WERI-Rb-1 (cell line): ENCODE results near the gene DSC2.
A peak's percentile ranks its signal among the peaks of the same experiment; 100 is the strongest.

Experiments used
- DNase-seq: peaks from one replicate; pipeline ENCODE4 v3.0.0-alpha.2; 2020
- H3K27ac ChIP-seq: fragments of 250-450 bp; sonication (Bioruptor Pico); 2 replicates; pipeline ENCODE4 v1.5.1; 2020; ENCODE audit warnings: mild to moderate bottlenecking, moderate library complexity
- H3K27me3 ChIP-seq: fragments of 250-450 bp; sonication (Bioruptor Pico); 2 replicates; pipeline ENCODE4 v1.5.1; 2021; ENCODE audit warnings: mild to moderate bottlenecking, low read depth, moderate library complexity; ENCODE audit not compliant: insufficient read depth, severe bottlenecking
- H3K36me3 ChIP-seq: fragments of 250-450 bp; sonication (Bioruptor Pico); 2 replicates; pipeline ENCODE4 v1.5.1; 2020; ENCODE audit warnings: mild to moderate bottlenecking, moderate library complexity
- H3K4me3 ChIP-seq: 2 replicates; pipeline ENCODE4 v1.5.1; 2011; ENCODE audit warnings: low read depth, mild to moderate bottlenecking, control low read depth, low read length
- H3K9me3 ChIP-seq: fragments of 250-450 bp; sonication (Bioruptor Pico); 2 replicates; pipeline ENCODE4 v1.5.1; 2021; ENCODE audit warnings: mild to moderate bottlenecking, moderate library complexity; ENCODE audit not compliant: severe bottlenecking
- TF ChIP-seq, protein P1 (sequence below): IDR thresholded peaks from 2 replicates; pipeline ENCODE4 v1.5.1; 2011; ENCODE audit warnings: low read depth, mild to moderate bottlenecking, control low read depth, inconsistent platforms, low read length

DSC2 gene

DNA sequence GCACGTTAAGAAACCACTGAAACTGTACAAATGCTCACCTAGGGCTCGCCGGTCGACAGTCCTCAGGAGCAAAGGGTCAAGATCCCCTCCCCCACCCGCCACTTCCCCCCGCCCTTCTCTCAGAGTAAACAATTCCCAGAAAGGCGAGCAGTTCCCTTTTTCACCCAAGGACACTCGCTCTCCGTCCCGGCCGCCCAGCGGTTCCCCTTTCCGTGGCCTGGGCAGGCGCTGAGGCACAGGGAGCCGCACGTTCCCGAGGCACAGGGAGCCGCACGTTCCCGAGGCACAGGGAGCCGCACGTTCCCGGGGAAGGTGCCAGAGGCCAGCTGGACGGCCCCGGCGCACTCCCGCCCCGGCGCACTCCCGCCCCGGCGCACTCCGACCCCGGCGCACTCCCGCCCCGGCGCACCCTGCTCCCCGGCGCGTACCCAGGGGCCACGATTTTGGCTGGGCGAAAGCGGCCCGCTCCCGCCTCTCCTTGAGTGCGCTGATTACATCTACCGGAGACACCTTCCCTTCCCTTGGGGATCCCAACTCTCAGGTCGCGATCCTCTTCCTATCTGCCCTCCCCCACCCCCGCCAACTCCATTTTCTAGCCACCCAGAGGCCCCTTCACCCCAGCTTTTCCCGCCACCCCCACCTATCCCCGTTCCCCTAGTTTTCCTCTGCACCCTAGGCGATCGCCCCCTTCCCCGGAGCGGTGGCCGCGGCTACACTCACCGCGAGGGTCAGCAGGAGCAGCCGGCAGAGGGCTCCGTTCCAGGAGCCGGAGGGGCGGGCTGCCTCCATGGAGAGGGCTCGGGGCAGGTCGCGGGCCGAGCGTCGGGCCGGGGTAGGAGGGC lies 817 bp downstream of the DSC2 start:
- Histone ChIP-seq H3K27me3 (no peaks in the 10 kb centered on the region), H3K9me3 (no peaks in the 10 kb centered on the region), H3K36me3 (peaks cover 3% of the 10 kb centered on the region; the same call in 1 of the 2 replicates), H3K27ac (peak overlapping the region; percentile 92), H3K4me3 (peak overlapping the region; percentile 87)
- TF ChIP-seq, protein P1, sequence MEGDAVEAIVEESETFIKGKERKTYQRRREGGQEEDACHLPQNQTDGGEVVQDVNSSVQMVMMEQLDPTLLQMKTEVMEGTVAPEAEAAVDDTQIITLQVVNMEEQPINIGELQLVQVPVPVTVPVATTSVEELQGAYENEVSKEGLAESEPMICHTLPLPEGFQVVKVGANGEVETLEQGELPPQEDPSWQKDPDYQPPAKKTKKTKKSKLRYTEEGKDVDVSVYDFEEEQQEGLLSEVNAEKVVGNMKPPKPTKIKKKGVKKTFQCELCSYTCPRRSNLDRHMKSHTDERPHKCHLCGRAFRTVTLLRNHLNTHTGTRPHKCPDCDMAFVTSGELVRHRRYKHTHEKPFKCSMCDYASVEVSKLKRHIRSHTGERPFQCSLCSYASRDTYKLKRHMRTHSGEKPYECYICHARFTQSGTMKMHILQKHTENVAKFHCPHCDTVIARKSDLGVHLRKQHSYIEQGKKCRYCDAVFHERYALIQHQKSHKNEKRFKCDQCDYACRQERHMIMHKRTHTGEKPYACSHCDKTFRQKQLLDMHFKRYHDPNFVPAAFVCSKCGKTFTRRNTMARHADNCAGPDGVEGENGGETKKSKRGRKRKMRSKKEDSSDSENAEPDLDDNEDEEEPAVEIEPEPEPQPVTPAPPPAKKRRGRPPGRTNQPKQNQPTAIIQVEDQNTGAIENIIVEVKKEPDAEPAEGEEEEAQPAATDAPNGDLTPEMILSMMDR = 0 out of 2 replicates have a peak, but pooled peaks have one; percentile 28
- peak; percentile 55 for DNase-seq

DNA sequence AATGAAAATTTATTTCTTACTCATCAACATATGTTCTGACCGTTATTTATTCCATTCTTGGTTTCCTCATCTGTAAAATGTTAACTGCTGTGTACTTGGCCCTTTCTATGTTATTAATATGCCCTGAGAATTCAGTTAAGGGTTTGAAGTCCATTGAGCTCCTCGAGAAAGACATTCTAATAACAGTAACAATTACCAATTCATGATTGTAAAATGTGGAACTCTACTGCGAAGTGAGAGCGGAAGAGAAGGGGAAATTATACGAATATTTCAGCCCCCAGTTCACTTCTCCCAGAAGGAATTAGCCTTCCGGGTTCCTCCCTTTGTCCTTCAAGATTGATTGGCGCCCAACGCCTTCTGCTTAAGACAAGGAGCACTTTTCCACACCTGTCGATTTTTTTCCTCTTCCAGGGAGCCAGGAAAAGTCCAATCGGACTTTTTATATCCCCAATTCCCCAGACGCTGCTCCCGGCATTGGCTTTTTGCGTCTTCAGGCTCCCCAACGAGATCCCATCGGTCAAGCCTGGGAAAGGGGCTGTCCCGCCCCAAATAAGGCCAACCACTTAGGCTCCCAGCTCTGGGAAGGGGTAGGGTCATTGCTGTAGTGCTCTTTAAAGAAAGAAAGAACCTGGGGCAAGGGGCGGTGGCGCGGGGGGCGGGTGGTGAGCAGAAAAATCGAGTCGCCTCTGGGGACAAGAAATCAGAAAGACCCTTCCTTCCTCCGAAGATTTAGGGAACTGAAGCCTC lies 1.6 kb downstream of the DSC2 start:
- H3K4me3 ChIP-seq = peak overlapping the region; percentile 87
- H3K27me3 ChIP-seq = no peaks in the 10 kb centered on the region
- TF ChIP-seq, protein P1 = no peak
- no peaks in the 10 kb centered on the region for H3K9me3 ChIP-seq
- peaks cover 3% of the 10 kb centered on the region; the same call in 1 of the 2 replicates for H3K36me3 ChIP-seq
- H3K27ac ChIP-seq = peak overlapping the region; percentile 92
- DNase-seq = peak; percentile 27

DNA sequence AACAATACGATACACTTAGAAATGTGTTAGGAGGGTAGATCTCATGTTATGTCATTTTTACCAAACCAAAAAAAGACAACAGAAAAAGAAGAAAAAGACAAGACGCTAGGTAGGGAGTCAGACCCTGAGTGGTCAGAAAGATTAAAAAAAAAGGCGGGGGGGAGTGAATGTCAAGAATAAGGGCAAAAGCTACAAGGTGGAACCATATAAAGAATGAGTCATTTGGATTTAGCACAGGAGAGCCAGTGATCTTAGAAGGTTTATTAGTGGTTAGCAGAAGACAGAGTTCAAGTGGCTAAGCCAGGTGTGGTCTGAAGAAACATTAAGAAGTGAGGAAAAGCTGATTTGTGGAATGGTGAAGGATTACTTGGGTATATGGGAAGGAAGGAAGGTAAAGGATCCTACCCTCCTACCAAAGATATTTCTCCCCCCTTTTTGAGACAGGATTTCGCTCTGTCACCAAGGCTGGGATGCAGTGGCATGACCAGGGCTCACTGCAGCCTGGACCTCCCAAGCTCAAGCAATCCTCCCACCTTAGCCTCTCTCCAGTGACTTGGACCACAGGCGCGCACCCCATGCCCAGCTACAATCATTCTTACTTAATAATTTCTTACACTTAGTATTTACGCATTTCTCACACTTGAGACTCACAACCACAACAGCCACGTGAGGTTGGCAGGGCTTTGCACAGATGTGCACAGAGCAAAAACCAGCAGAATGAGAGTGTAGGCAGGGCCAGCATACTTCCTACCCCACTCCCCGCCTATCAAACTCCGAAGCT lies 2.6 kb downstream of the DSC2 start:
- TF ChIP-seq, protein P1 = no peak
- Histone ChIP-seq H3K27ac (no peak overlapping the region), H3K4me3 (no peak overlapping the region), H3K36me3 (peaks cover 3% of the 10 kb centered on the region; the same call in 1 of the 2 replicates), H3K9me3 (no peaks in the 10 kb centered on the region), H3K27me3 (no peaks in the 10 kb centered on the region)
- no peak for DNase-seq

DNA sequence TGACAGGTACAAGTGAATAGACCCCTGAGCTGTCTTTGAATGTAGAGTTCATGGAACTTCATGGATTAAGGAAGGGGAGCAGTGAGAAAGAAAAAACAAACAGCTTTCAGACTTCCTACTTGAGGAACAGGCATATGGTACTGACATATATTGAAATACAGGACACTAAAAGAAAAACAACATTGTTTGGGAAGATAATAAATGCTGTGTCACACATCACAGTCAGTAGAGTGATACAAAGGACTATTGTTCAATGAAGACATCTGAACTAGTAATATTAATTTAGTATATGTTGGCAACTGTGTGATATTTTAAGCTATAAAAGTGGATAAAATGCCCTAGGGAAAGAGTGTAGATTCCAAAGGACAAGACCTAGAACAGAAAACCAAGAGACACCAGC lies 3.3 kb downstream of the DSC2 start:
- Histone ChIP-seq H3K36me3 (peaks cover 3% of the 10 kb centered on the region; the same call in 1 of the 2 replicates), H3K9me3 (no peaks in the 10 kb centered on the region), H3K27me3 (no peaks in the 10 kb centered on the region), H3K27ac (no peak overlapping the region), H3K4me3 (no peak overlapping the region)
- TF ChIP-seq, protein P1 = no peak
- no peak for DNase-seq

DNA sequence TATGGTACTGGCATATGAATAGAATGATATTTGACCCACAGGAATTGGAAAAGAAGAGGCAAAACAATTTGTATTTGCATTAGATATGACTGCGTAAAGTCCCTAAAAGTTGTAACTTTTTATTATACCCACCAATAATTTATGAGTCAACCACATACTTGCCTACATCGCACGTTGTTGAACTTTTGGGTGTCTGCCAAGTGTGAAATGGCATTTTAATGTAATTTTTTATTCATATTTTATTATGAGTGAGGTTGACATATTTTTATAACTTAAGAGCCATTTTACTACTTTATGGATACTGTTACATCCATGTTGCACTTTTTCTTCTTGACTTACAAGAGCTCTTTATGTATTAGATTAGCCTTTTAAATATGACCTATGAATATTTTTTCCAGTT lies 4.6 kb downstream of the DSC2 start:
- Histone ChIP-seq H3K9me3 (no peaks in the 10 kb centered on the region), H3K27me3 (no peaks in the 10 kb centered on the region), H3K4me3 (no peak overlapping the region), H3K36me3 (peaks cover 6% of the 10 kb centered on the region), H3K27ac (no peak overlapping the region)
- no peak for DNase-seq
- TF ChIP-seq, protein P1 = no peak
